GM20000 (cell line): Measurements from ENCODE around the gene IGF1R.

Source experiments
- DNase-seq: peaks from one replicate; pipeline ENCODE4 v3.0.0; 2012; ENCODE audit warnings: low spot score
- CTCF ChIP-seq: IDR thresholded peaks from 2 replicates; pipeline ENCODE4 v1.5.1; 2012; ENCODE audit warnings: mild to moderate bottlenecking, control low read depth; ENCODE audit errors: extremely low read depth, missing control alignments

The IGF1R gene

GRCh38 chr15:98760975-98761374 lies 112.6 kb downstream of the IGF1R start:
- DNase-seq: no peak
- TF ChIP-seq CTCF: no peak

- no peak for DNase-seq
- no peak for TF ChIP-seq CTCF
These were observed 114.8 kb downstream of the IGF1R start for GRCh38 chr15:98763179-98763578.

GRCh38 chr15:98764291-98764690 lies 116.0 kb downstream of the IGF1R start:
- DNase-seq: no peak
- no peak for TF ChIP-seq CTCF

- DNase-seq: no peak
- no peak for TF ChIP-seq CTCF
These were observed 117.3 kb downstream of the IGF1R start for GRCh38 chr15:98765610-98766009.

- no peak for DNase-seq
- no peak for TF ChIP-seq CTCF
These were observed 119.4 kb downstream of the IGF1R start for GRCh38 chr15:98767692-98768091.

GRCh38 chr15:98769867-98770266 lies 121.5 kb downstream of the IGF1R start:
- no peak for DNase-seq
- no peak for TF ChIP-seq CTCF

- TF ChIP-seq CTCF: no peak
- no peak for DNase-seq
These were observed 122.6 kb downstream of the IGF1R start for GRCh38 chr15:98770984-98771383.
